Fibroblast of gingiva (primary cell): ENCODE results near the gene SPEN.
A peak's percentile ranks its signal among the peaks of the same experiment; 100 is the strongest.
"Not testable (repeated sequence)": the region's sequence is repeated elsewhere in the genome, so short reads cannot be mapped to it uniquely, and the experiment has no call there.

Experiments
- DNase-seq: peaks from one replicate; pipeline ENCODE4 v3.0.0-alpha.2; 2011; ENCODE audit warnings: low read depth

The SPEN gene

GRCh38 chr1:15847100-15847892 lies at the start of gene SPEN:
TSS of gene SPEN (plus strand) at chr1:15847707. CDS start at chr1:15848068, 361 bp downstream.
- DNase-seq: peak; percentile 97

- peak; percentile 99 for DNase-seq
These were observed 48.3 kb upstream of the SPEN start for GRCh38 chr1:15799004-15799867.

GRCh38 chr1:15799928-15800835 lies 47.3 kb upstream of the SPEN start:
- peak; percentile 89 for DNase-seq

GRCh38 chr1:15802234-15802965 lies 45.1 kb upstream of the SPEN start:
- DNase-seq: no peak

- no peak for DNase-seq
These were observed 44.1 kb upstream of the SPEN start for GRCh38 chr1:15803380-15803779.

GRCh38 chr1:15804060-15804459 lies 43.4 kb upstream of the SPEN start:
- DNase-seq: no peak

- peak; percentile 14 for DNase-seq
These were observed 40.4 kb upstream of the SPEN start for GRCh38 chr1:15807121-15807520.

- not testable (repeated sequence) for DNase-seq
These were observed 40.0 kb upstream of the SPEN start, which contains the start of gene UQCRHL for GRCh38 chr1:15807549-15807948. TSS of gene UQCRHL (minus strand) at chr1:15807649. CDS start at chr1:15807649, 0 bp downstream.

- no peak for DNase-seq
These were observed 38.6 kb upstream of the SPEN start for GRCh38 chr1:15808955-15809354.

GRCh38 chr1:15810073-15810472 lies 37.4 kb upstream of the SPEN start:
- peak; percentile 79 for DNase-seq

GRCh38 chr1:15816674-15817073 lies 30.8 kb upstream of the SPEN start:
- no peak for DNase-seq

GRCh38 chr1:15820478-15820877 lies 27.0 kb upstream of the SPEN start:
- peak; percentile 62 for DNase-seq

GRCh38 chr1:15825800-15826199 lies 21.7 kb upstream of the SPEN start:
- peak; percentile 51 for DNase-seq

- no peak for DNase-seq
These were observed 20.5 kb upstream of the SPEN start for GRCh38 chr1:15826810-15827507.

GRCh38 chr1:15827567-15827966 lies 19.9 kb upstream of the SPEN start:
- DNase-seq: not testable (repeated sequence)

GRCh38 chr1:15828931-15829330 lies 18.6 kb upstream of the SPEN start:
- DNase-seq: not testable (repeated sequence)

GRCh38 chr1:15830258-15830657 lies 17.2 kb upstream of the SPEN start:
- DNase-seq: no peak

GRCh38 chr1:15833069-15833679 lies 14.3 kb upstream of the SPEN start:
- DNase-seq: peak; percentile 39

- no peak for DNase-seq
These were observed 13.6 kb upstream of the SPEN start for GRCh38 chr1:15833842-15834405.
